G401.6 (cell line): ENCODE measurements around the gene TENM4.

Experiments used
- FAIRE-seq: peaks from 2 replicates; lab custom pipeline; 2012; peaks lifted over from hg19 to GRCh38; lab: Jason Lieb, UNC

The TENM4 gene

DNA sequence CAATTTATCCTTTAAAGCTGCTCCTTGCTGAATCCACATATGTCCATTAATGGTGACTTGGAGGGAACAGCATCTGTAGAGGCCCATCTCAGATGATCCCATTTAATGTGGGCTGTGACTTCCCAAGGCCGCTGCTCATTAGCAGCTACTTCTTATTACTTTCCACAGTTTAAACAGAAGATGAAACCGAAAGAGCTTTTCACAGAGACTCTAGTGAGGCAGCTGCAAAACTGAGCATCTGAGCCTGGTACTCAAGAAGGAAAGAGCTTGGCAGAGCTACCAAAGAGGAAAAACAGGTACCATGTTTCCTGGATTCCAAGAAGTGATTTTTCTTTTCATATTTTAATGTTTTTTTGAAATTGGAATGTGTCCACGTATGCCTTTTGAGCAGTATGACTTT lies 755.7 kb downstream of the TENM4 start:
- FAIRE-seq, result no peak

DNA sequence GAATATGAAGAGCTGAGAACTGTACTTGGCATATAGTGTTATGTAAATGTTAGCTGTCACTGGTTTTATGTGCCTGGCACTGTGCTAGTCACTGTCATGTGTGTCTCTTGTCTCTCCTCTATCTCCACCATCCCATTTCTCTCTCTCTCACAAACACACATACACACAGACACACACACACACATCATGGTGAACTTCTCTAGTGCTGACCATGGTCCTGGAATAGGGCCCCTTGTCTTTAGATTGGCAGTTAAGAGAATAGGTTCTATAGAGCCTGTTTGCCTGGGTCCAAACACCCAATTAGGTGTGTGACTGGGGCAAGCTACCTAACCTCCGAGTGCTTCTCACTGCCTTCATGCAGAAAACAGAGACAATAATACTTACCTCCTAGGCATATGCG lies 756.5 kb downstream of the TENM4 start:
- no peak for FAIRE-seq

DNA sequence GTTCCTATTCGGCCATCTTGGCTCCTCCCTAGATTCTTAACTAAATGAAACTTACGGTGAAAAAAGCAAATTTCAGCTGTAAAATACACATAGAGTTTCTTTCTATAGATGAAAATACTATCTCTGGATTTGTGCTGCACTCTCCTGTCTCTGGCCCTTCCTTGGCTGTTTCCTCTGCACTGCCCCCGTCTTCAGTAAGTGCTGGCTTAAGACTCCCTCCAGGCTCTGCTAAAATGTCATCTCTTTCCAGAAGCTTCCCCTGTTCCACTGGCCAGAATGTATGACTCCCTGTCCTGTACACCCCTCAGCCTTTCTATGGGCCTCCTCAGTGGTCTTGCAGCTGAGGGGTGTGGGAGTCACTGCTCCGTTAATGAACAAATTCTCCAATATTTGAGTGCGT lies 757.1 kb downstream of the TENM4 start:
- FAIRE-seq, result no peak

GRCh38 chr11:78676026-78676557 lies 764.7 kb downstream of the TENM4 start:
- no peak for FAIRE-seq

DNA sequence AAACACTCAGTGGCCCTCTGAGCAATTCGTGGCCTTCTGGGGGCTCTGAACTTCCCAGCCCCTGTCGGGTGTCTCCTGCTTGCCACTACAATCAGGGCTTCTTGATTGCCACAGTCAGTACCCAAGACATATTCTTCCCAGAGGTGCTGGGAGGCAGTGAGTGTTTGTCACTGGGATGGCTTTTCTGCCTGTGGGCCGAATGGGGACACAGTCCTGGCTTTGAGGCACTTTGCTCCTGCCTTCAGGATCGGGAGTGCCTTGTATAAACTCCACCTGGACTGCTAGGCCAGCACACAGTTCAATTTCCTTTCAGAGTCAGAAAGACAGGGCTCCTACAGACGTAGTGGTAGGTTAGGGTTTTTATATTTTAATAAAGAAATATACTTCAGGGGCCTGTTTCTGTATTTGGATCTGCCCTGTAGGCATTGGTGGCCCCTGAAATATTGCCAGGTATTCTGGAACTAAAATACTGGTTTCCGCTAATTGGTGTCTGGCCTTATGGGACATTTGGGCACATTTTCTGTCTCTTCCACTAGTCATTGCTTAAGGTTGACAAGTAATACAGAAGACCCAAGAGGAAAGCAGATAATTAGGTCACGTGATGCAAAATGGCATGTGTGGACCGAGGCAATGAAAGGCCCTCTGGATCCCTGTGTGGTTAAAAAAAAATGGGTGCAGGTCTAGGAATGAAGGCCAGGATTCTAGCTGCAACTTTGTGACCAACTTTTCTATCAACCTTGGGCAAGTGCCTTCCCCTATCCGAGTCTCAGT lies 767.8 kb downstream of the TENM4 start:
- no peak for FAIRE-seq

DNA sequence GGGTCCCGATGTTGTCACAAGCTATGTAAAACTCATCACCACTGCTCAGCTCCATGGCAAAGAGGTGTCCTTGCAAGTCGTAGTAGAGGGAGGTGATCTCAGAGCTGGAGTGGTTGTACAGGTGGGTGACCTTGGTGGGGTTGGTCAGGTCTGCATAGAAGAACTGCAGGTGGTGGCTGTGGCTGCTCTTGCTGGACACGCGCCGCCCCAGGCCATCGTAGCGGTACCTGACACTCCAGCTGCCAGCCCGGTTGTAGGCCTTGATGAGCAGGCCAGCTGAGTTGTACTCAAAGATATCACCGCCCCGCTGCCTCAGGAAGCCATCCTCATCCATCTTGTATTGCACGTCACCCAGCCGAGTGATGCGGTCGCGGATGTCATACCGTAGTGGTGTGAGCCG lies 771.6 kb downstream of the TENM4 start:
- FAIRE-seq, result no peak

- no peak for FAIRE-seq
Observed at GRCh38 chr11:78667461-78667860, 773.4 kb downstream of the TENM4 start.

DNA sequence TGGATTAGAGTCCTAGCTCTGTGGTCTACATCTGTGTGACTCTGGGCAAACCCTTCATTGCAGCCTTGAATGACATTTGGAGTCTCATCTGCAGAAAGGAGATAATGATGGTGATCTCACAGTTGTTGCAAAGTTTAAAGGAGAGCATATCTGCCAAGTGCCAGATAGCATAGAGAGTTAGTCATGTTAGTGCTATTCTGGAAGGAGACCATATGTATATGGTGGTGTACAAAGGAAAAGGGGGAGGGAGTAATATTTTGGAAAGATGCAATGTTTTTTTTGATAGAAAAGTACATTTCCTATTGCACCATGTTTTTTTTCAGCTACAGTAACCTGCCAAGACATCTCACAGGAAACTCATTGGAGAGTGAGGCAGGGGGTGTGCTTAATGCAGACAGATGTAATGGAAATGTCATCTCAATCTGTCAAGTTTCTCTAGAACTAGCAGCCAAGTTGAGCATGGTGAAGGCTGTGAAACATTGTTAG lies 774.1 kb downstream of the TENM4 start:
- FAIRE-seq, result no peak

DNA sequence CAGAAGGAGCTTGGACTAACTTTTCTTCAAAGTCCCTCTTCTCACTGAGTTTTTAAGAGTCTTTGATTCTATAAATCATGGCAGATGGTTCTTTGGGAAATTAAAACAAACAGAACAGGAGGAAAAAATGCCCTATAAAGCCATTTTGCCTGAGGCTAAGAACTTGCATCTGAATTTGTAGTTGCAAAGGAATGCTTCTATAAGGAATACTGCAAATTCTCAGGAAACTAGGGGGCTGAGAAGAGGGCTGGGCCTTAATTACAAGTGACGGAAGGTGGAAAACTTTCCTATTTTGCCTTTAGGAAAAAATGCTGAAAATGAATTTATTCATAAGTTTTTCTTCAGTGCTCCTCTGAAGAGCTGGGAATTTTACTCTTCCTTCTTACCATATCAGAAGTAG lies 776.2 kb downstream of the TENM4 start:
- no peak for FAIRE-seq

DNA sequence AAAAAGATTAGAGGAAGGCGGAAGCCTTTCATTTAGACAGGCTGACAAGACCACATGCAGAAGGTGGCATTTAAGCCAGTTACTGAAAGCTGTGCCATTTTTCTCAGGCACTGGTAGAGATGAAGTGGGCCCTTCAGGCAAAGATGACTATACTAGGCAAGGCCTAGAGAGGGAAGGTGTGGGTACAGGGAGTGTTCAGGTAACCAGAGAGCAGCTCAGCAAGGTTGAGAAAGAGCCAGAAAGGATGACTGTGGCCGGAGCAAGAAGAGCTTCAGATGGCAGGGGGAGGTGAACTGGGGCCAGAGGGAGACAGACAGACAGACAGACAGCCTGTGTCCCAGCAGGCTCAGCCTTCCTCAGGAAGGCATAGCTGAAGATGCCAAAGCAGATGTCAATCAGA lies 778.0 kb downstream of the TENM4 start:
- FAIRE-seq, result no peak

DNA sequence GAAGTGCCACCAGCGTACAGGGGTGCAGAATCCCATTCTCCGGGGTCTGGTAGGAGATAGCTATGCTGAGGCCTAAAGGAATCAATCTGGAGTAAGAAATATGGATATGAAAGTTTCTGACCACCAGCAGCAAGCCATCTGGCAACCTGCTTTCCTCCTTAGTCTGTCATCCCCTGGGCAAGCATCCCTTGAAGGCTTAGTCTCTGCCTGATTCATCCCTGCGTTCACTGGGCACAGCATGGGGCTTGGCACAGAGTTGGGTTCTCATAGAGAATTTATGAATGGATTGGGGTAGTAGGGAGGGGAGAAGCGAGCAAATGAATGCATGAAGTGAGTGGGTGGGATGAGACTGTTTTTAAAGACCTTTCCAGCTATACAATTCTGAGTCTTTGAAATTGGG lies 780.4 kb downstream of the TENM4 start:
- no peak for FAIRE-seq

DNA sequence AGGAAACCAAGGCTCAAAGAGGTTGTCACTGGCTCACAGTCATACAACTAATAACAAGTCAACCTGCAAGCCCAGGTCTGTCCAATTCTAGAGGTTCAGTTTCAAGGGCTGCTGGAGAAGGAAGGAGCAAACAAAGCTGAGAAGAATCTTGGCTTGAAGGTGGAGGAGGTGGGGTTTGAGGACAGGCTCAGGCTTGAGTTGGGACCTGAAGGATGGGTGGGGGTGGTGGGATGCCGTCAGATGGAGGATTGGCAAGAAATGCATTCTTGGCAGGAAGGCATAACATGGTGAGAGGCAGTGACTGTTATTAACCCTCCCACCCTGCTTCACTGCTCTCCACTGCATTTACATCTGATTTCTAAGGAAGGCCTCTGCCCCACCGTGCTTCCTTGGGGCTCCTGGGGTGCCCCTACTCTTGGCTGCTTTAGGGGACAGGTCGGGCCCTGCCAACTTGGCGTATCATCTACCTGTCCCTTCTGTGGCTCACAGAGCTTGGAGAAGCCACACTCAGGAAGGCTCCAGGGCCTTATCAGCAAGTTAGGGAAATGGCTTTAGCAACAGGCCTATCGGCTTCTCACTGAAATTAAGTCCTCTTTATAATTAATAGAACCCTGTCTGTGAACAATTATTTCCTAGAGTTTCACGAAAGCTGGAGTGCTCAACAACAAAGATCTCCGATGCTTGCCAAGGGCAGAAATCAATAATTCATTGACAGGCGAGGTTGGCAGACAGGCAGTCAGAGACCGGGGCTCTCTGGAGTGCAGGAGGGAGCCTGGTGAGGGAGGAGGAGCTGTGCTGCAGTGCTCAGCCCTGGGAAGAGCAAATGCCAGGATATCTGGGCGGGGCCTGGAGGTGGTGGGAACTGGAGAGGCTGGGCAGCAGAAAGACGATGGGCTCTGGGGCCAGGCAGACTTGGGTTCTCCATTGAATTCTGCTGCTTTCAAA lies 781.2 kb downstream of the TENM4 start:
- FAIRE-seq, result no peak

- FAIRE-seq, result no peak
Observed at GRCh38 chr11:78657968-78658839, 782.6 kb downstream of the TENM4 start.

DNA sequence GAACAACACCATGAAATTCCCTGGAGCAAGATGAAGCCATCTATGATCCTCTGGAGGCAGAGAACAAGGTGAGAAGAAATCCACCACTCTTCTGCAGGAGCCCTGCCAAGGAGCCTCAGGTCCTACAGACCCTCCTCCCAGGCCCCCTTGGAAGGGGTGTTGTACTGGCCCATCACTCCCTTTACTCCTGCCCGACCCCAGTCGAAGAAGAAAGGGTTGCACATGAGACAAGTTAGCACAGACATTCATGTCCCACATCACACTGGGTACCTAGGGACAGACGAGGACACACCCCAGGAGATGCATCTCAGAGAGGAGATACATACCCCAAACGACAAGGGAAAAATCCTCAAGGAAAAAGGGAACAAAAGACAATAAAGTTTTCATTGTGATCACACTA lies 783.4 kb downstream of the TENM4 start:
- no peak for FAIRE-seq

DNA sequence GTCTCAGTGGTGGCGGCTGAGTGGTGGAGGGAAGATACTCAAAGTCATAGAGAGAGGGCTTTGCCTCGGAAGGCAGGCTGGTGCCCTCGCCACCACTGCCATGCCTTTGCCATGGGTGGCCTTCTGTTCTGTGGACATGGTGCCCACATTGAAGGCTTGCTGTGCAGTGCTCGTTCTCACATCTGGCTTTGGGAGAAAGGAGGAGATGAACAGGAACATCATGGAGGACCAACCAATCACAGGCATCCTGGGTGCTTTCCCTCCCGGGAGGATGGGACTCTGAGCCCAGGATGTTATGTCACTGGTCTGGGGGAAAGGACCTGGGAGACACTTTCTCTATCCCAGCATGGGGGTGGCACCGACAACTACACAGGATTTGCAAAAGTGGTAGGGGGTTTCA lies 783.8 kb downstream of the TENM4 start:
- no peak for FAIRE-seq

DNA sequence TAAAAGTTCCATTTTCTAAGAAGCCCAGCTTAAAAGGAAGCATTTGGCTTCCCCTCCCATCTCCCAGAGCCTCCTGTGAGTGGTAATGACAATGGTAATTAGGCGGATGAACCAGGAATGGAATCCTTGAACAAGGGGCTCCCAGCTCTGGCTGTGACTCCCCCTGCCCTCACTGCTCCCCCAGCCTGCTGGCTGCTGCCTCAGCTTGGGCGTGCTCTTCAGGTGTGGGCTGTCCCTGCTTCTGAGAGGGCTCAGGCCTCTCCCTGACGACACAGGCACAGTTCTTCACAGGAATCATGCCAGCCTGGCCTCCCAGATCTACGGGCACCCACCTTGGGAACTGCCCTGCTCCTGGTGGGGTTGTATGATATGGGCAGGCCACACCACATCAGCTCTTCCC lies 784.5 kb downstream of the TENM4 start:
- FAIRE-seq, result no peak

DNA sequence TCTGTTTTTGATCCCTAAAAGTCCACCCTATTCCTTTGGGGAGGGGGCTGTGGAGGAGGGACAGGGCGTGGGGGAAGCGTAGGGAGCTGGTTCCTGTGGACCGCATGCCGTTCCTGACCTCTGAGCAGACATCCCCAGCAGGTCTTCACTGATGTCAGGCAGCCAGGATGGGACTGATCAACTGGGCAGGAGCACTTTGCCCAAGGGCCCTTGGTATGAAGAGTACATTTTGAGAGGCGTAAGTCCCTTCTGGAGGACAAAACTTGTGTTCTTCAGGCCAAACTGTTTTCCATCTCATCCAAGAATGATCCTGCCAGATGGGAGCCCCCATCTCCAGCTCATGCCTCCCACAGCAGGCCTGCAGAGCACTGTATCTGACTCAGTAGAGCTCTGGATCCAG lies 785.3 kb downstream of the TENM4 start:
- no peak for FAIRE-seq

GRCh38 chr11:78654866-78655265 lies 786.0 kb downstream of the TENM4 start:
- no peak for FAIRE-seq

GRCh38 chr11:78654071-78654470 lies 786.8 kb downstream of the TENM4 start:
- FAIRE-seq, result no peak

DNA sequence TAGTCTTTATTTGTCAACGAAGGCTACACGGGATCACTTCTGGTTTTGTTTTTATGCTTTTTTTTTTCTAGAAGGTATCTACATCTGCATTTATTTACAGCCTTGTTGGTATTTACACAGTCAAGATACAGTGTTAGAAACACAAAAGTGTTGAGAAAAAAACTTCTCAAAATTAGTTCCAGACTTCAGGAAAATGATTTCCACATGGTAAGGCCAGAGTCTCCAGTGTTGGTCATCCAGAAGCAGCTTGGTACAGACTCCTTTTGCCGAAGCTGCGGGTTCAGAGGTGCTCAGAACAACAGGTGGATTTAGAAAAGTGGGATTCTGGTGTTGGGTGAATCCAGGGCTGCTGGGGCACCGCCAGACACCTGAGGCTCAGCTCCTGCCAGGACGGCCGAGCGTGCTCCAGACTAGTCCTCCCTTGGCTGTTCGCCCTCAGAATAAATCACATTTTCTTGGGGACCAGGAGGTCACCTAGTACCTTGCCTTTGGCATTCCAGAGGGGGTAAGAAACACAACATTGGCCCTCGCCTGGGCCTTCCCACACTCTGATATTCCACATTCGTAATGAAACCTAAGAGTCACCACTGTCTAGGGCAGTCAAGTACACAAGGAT lies 787.4 kb downstream of the TENM4 start:
- FAIRE-seq, result no peak

DNA sequence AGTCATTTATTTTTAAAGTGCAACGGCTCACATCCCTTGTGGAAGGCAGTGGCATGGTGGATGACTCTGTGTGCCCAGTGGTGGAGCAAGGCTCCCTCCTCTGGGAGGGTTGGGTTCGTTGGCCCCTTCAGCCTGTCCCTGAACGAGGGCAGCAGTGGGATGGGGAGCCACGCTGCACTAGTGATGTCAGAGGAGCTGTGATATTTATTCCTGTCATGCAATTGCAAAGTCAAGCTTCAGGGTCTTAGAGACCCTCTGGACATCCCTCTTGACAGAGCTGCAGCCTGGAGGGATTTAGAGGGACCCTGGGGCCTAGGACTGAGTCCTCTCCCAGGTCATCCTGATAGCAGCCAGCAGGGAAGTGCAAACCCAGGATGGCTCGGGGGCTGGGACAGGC lies 788.0 kb downstream of the TENM4 start:
- no peak for FAIRE-seq
